Lung (tissue), 12 donors: Measurements from ENCODE around the gene CATSPERD. TPM values are rescaled to one million over a fixed set of nuclear protein-coding genes. Genes with fewer than 3 reads are reported as not detected.

ENCODE experiments used
- ATAC-seq: fragments of 200-7000 bp; cut with Tn5 transposase; one replicate; pipeline ENCODE4 v1.9.1; 2020; ENCODE audit warnings: moderate number of reproducible peaks; ENCODE audit not compliant: insufficient read depth, low FRiP score
- DNase-seq, 3 donors: peaks; one replicate each; pipeline ENCODE4 v3.0.0-alpha.2; 2013 to 2017
- H3K27ac ChIP-seq, 2 donors: one replicate each; pipeline ENCODE4 v1.5.1; 2013; ENCODE audit warnings: mild to moderate bottlenecking in 2 of 2, moderate library complexity in 2 of 2, control low read depth in 1 of 2, inconsistent platforms in 1 of 2, low read depth in 1 of 2, low read length in 1 of 2
- H3K27me3 ChIP-seq, 3 donors: one replicate each; pipeline ENCODE4 v1.5.1; 2013; ENCODE audit warnings: low read length in 2 of 3; ENCODE audit not compliant: control insufficient read depth in 3 of 3, insufficient read depth in 3 of 3
- H3K36me3 ChIP-seq, 4 donors: one replicate each; pipeline ENCODE4 v1.5.1; 2013; ENCODE audit warnings: low read length in 4 of 4, mild to moderate bottlenecking in 1 of 4, moderate library complexity in 1 of 4; ENCODE audit not compliant: control insufficient read depth in 4 of 4, insufficient read depth in 4 of 4
- H3K4me1 ChIP-seq, 5 donors: one replicate each; pipeline ENCODE4 v1.5.1; 2013; ENCODE audit warnings: low read length in 5 of 5, mild to moderate bottlenecking in 2 of 5, moderate library complexity in 1 of 5; ENCODE audit not compliant: control insufficient read depth in 5 of 5, insufficient read depth in 5 of 5
- H3K4me3 ChIP-seq: one replicate; pipeline ENCODE4 v1.5.1; 2013; ENCODE audit warnings: mild to moderate bottlenecking, control low read depth, moderate library complexity
- H3K9ac ChIP-seq, 2 donors: one replicate each; pipeline ENCODE4 v1.5.1; 2013; ENCODE audit warnings: low read length in 2 of 2, control low read depth in 1 of 2; ENCODE audit not compliant: insufficient read depth in 1 of 2
- H3K9me3 ChIP-seq, 4 donors: one replicate each; pipeline ENCODE4 v1.5.1; 2013; ENCODE audit warnings: low read length in 3 of 4, mild to moderate bottlenecking in 1 of 4, moderate library complexity in 1 of 4; ENCODE audit not compliant: control insufficient read depth in 4 of 4, insufficient read depth in 3 of 4
- CTCF ChIP-seq: IDR thresholded peaks from 2 replicates; pipeline ENCODE4 v1.5.1; 2012; ENCODE audit warnings: mild to moderate bottlenecking; ENCODE audit errors: control extremely low read depth, extremely low read depth
- WGBS, 2 donors: extraction: QIAGEN DNeasy Blood & Tissue Kit; methylation state at CpG; one replicate each; pipeline ENCODE4 v1.1.7; 2013; 5-methylcytosine and 5-hydroxymethylcytosine counted together
- polyA plus RNA-seq, 2 donors: library from polyadenylated mRNA; stranded (reverse); fragments of 200-250 nt; gene quantifications; one replicate each; pipeline ENCODE4 v1.2.1, GENCODE V29; 2013
- total RNA-seq, 2 donors: library from RNA; depleted of rRNA in 1 of 2; stranded (reverse); fragments of >200 nt in 1 of 2; gene quantifications; one replicate each; pipeline ENCODE4 v1.2.1, GENCODE V29; 2014 to 2021
- donor health status: control.
- donor health status: control.
- donor health status: Bipolar disorder and iron deficiency.
- donor health status: healthy.
- donor health status: DM: yes; HTN: yes; CAD: no.

The CATSPERD gene
- total and polyA plus RNA-seq, 4 donors = 8.2 to 11.3 (median 9.2) TPM

DNA sequence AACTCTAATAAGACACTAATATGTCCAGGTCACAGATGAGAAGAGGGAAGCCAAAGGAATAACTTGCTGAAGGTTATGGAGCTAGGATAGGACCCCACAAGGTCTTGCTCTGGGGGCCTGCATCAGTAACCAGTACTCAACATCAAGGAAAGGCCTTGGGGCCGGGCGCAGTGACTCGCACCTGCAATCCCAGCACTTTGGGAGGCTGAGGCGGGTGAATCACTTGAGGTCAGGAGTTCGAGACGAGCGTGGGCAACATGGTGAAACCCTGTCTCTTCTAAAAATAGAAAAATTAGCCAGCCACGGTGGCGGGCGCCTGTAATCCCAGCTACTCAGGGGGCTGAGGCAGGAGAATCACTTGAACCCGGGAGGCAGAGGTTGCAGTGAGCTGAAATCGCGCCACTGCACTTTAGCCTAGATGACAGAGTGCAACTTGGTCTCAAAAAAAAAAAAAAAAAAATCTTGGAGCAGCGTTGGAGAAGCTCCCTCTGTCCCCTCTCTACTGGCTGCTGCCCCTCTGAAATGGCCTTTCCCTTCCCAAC is 2.3 kb upstream of the CATSPERD start:
- TF ChIP-seq CTCF = no peak
- Histone ChIP-seq H3K9me3 (no peaks in the 10 kb centered on the region), H3K27me3 (no peaks in the 10 kb centered on the region), H3K9ac (no peak overlapping the region), H3K27ac (peak overlapping the region in 1 of 2 donors; percentile 97), H3K36me3 (peaks cover 0 to 10% (median 2%) of the 10 kb centered on the region in 4 donors), H3K4me3 (no peak overlapping the region), H3K4me1 (peaks cover 0 to 12% (median 8%) of the 10 kb centered on the region in 5 donors)
- ATAC-seq (no peak), DNase-seq (no peak)
- 74 to 84% methylated on average over 14 of the region's 14 CpGs for WGBS, 2 donors

GRCh38 chr19:5718579-5719273 is 1.7 kb upstream of the CATSPERD start:
- Histone ChIP-seq H3K36me3 (peaks cover 0 to 4% (median 2%) of the 10 kb centered on the region in 4 donors), H3K9ac (peak overlapping the region; percentile 80 to 94), H3K4me3 (peak overlapping the region; percentile 28), H3K27me3 (no peaks in the 10 kb centered on the region), H3K27ac (peak overlapping the region; percentile 96 to 97), H3K9me3 (no peaks in the 10 kb centered on the region), H3K4me1 (peaks cover 0 to 12% (median 8%) of the 10 kb centered on the region in 5 donors)
- TF ChIP-seq CTCF = no peak
- WGBS, 2 donors = 28 to 40% methylated on average over 11 of the region's 11 CpGs
- ATAC-seq (no peak), DNase-seq (no peak)

- no peak for ATAC-seq
- H3K27ac ChIP-seq = peak overlapping the region; percentile 96 to 97
- WGBS, 2 donors = 0% methylated on average over 34 to 58 of the region's 58 CpGs
- no peaks in the 10 kb centered on the region for H3K36me3 ChIP-seq
- H3K4me3 ChIP-seq = peak overlapping the region; percentile 96
- H3K4me1 ChIP-seq = peaks cover 0 to 12% (median 8%) of the 10 kb centered on the region in 5 donors
- peak in 1 of 3 donors; percentile 14 for DNase-seq
- no peak for TF ChIP-seq CTCF
- no peaks in the 10 kb centered on the region for H3K27me3 ChIP-seq
- peak overlapping the region; percentile 80 to 94 for H3K9ac ChIP-seq
- H3K9me3 ChIP-seq = no peaks in the 10 kb centered on the region
These were observed 1.0 kb upstream of the CATSPERD start for GRCh38 chr19:5719274-5719960.
